ENCODE data around the gene SCAF11. TPM values are rescaled to one million over a fixed set of nuclear protein-coding genes. Genes with fewer than 3 reads are reported as not detected.

SCAF11 gene
- total RNA-seq, 1 experiment from 2014 or later, result 79.8 TPM

DNA sequence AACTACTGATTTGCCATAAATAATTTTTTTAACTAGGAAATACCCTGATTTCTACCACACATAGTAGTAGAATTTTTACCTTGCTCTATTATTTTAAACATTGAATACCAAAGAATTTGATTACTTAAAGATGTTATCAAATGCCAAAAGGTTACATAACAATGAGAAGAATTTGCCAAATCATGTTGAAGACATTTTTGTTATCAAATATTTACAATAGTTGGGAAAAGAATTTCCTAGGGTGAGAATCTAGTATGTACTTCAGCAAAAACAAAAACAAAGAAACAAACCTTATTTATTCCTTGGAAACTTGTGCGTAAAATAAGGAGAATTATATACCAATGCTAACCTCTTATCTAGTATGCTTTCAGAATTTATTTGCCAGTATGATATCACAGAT lies 107.2 kb downstream of the SCAF11 start:
- Histone ChIP-seq H3K9me3 (ENCODE audit: control insufficient read depth in 1 of 2, insufficient read depth in 1 of 2, low read depth in 1 of 2, low read length in 2 of 2) (no peaks in the 10 kb centered on the region), H3K27ac (ENCODE audit: low read depth, low read length) (no peak overlapping the region), H3K4me1 (ENCODE audit: control insufficient read depth in 1 of 2, insufficient read depth in 2 of 2, low read length in 2 of 2) (no peaks in the 10 kb centered on the region), H3K4me2 (ENCODE audit: low read length) (no peak overlapping the region), H3K9me2 (ENCODE audit: insufficient read depth) (no peaks in the 10 kb centered on the region), H2AFZ (ENCODE audit: low read depth, low read length, poor library complexity, severe bottlenecking) (no peak overlapping the region), H3K4me3 (replicated peaks in 1 of 2; ENCODE audit: low read depth in 1 of 2, low read length in 2 of 2) (no peak overlapping the region), H3K27me3 (ENCODE audit: insufficient read depth, low read length) (no peaks in the 10 kb centered on the region), H3K9ac (ENCODE audit: low read length) (no peak overlapping the region), H3K79me2 (ENCODE audit: insufficient read depth, low read length) (peaks cover 8% of the 10 kb centered on the region), H4K20me1 (ENCODE audit: insufficient read depth) (no peaks in the 10 kb centered on the region), H3K36me3 (ENCODE audit: control insufficient read depth in 1 of 2, insufficient read depth in 2 of 2, low read length in 2 of 2) (peaks cover 2 to 6% of the 10 kb centered on the region in 2 experiments; a peak in 2 of 4 replicates)
- ATAC-seq, result no peak
- TF ChIP-seq SP1 (IDR thresholded peaks at IDR 0.05; ENCODE audit: low read depth) (no peak), ELF1 (IDR thresholded peaks at IDR 0.05; ENCODE audit: borderline replicate concordance, low read depth) (no peak)
- ChIA-PET RAD21 (ENCODE audit: low non-redundant PET in 1 of 2, low total read pairs in 2 of 2, uncharacterized antibody in 2 of 2, unreplicated experiment in 2 of 2) (no interaction called here), CTCF (no interaction called here), POLR2A (no interaction called here)
- no TSS peak for BruUV-seq (replicated peaks)
- intact Hi-C loops (cut with micrococcal nuclease), result no loop called here
- DNase-seq (ENCODE audit: low read depth, low spot score), result no peak

DNA sequence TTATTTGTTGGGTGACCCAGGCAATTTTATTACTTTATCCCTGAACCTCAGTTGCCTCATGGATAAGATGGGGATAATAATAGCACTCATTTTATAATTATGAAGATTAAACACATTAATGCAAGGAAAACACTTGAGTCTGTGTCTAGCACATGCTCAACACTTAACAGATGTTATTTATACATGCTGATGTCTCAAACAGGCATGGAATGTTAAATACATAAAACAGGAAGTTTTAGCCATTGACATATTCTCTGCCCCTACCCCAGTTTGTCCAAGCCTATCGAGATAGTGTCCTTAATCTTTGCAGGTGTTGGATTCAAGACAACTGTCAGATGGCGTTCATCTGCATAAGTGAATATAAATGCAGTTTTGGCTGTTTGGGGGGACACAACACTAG lies 109.8 kb downstream of the SCAF11 start:
- no peaks in the 10 kb centered on the region for H4K20me1 ChIP-seq (ENCODE audit: insufficient read depth)
- TF ChIP-seq POLR2AphosphoS5 (IDR thresholded peaks at IDR 0.05; ENCODE audit: low read depth, low read length) (no peak), FOSL1 (IDR thresholded peaks at IDR 0.05; ENCODE audit: low read depth) (no peak), EGR1 (IDR thresholded peaks at IDR 0.05; ENCODE audit: low read depth) (no peak), EZH2 (IDR thresholded peaks at IDR 0.05) (no peak), EZH2phosphoT487 (IDR thresholded peaks at IDR 0.05; ENCODE audit: borderline replicate concordance) (no peak), TCF7L2 (IDR thresholded peaks at IDR 0.05; ENCODE audit: borderline replicate concordance, extremely low read depth, insufficient read depth, insufficient read length) (no peak), SRF (IDR thresholded peaks at IDR 0.05; ENCODE audit: low read depth) (no peak), ZNF274 (IDR thresholded peaks at IDR 0.05; ENCODE audit: low read depth, low read length) (no peak), YY1 (IDR thresholded peaks at IDR 0.05; ENCODE audit: extremely low read depth, insufficient replicate concordance, low read depth, low read length) (no peak), RAD21 (IDR thresholded peaks at IDR 0.05; ENCODE audit: low read depth) (no peak)
- TF ChIP-seq, protein P1, sequence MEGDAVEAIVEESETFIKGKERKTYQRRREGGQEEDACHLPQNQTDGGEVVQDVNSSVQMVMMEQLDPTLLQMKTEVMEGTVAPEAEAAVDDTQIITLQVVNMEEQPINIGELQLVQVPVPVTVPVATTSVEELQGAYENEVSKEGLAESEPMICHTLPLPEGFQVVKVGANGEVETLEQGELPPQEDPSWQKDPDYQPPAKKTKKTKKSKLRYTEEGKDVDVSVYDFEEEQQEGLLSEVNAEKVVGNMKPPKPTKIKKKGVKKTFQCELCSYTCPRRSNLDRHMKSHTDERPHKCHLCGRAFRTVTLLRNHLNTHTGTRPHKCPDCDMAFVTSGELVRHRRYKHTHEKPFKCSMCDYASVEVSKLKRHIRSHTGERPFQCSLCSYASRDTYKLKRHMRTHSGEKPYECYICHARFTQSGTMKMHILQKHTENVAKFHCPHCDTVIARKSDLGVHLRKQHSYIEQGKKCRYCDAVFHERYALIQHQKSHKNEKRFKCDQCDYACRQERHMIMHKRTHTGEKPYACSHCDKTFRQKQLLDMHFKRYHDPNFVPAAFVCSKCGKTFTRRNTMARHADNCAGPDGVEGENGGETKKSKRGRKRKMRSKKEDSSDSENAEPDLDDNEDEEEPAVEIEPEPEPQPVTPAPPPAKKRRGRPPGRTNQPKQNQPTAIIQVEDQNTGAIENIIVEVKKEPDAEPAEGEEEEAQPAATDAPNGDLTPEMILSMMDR (IDR thresholded peaks at IDR 0.05 in 2 of 3, conservative IDR thresholded peaks at IDR 0.05 in 1 of 3; ENCODE audit: borderline replicate concordance in 1 of 3, insufficient read depth in 1 of 3, low read depth in 2 of 3, low read length in 2 of 3), result no peak
- TF ChIP-seq, protein P2, sequence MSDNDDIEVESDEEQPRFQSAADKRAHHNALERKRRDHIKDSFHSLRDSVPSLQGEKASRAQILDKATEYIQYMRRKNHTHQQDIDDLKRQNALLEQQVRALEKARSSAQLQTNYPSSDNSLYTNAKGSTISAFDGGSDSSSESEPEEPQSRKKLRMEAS (IDR thresholded peaks at IDR 0.05), result no peak
- TF ChIP-seq, protein P3, sequence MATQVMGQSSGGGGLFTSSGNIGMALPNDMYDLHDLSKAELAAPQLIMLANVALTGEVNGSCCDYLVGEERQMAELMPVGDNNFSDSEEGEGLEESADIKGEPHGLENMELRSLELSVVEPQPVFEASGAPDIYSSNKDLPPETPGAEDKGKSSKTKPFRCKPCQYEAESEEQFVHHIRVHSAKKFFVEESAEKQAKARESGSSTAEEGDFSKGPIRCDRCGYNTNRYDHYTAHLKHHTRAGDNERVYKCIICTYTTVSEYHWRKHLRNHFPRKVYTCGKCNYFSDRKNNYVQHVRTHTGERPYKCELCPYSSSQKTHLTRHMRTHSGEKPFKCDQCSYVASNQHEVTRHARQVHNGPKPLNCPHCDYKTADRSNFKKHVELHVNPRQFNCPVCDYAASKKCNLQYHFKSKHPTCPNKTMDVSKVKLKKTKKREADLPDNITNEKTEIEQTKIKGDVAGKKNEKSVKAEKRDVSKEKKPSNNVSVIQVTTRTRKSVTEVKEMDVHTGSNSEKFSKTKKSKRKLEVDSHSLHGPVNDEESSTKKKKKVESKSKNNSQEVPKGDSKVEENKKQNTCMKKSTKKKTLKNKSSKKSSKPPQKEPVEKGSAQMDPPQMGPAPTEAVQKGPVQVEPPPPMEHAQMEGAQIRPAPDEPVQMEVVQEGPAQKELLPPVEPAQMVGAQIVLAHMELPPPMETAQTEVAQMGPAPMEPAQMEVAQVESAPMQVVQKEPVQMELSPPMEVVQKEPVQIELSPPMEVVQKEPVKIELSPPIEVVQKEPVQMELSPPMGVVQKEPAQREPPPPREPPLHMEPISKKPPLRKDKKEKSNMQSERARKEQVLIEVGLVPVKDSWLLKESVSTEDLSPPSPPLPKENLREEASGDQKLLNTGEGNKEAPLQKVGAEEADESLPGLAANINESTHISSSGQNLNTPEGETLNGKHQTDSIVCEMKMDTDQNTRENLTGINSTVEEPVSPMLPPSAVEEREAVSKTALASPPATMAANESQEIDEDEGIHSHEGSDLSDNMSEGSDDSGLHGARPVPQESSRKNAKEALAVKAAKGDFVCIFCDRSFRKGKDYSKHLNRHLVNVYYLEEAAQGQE (IDR thresholded peaks at IDR 0.05; ENCODE audit: low read depth), result no peak
- TF ChIP-seq, protein P4, sequence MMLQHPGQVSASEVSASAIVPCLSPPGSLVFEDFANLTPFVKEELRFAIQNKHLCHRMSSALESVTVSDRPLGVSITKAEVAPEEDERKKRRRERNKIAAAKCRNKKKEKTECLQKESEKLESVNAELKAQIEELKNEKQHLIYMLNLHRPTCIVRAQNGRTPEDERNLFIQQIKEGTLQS (IDR thresholded peaks at IDR 0.05), result no peak
- CTCF ChIA-PET, result no interaction called here

More for the DNA sequence above, 109.8 kb downstream of the SCAF11 start:
- Histone ChIP-seq H3K79me2 (ENCODE audit: insufficient read depth, low read length) (peaks cover 8% of the 10 kb centered on the region), H2AFZ (ENCODE audit: low read depth, low read length, poor library complexity, severe bottlenecking) (no peak overlapping the region), H3K4me3 (replicated peaks in 1 of 2; ENCODE audit: low read depth in 1 of 2, low read length in 2 of 2) (no peak overlapping the region), H3K4me1 (ENCODE audit: control insufficient read depth in 1 of 2, insufficient read depth in 2 of 2, low read length in 2 of 2) (no peaks in the 10 kb centered on the region), H3K9me2 (ENCODE audit: insufficient read depth) (no peaks in the 10 kb centered on the region), H3K36me3 (ENCODE audit: control insufficient read depth in 1 of 2, insufficient read depth in 2 of 2, low read length in 2 of 2) (peaks cover 2 to 8% of the 10 kb centered on the region in 2 experiments; a peak in 2 of 4 replicates), H3K4me2 (ENCODE audit: low read length) (no peak overlapping the region), H3K27ac (ENCODE audit: low read depth, low read length) (no peak overlapping the region), H3K9ac (ENCODE audit: low read length) (no peak overlapping the region), H3K27me3 (ENCODE audit: insufficient read depth, low read length) (no peaks in the 10 kb centered on the region), H3K9me3 (ENCODE audit: control insufficient read depth in 1 of 2, insufficient read depth in 1 of 2, low read depth in 1 of 2, low read length in 2 of 2) (no peaks in the 10 kb centered on the region)
- no peak for ATAC-seq
- POLR2A ChIA-PET, result no interaction called here
- RAD21 ChIA-PET (ENCODE audit: low non-redundant PET in 1 of 2, low total read pairs in 2 of 2, uncharacterized antibody in 2 of 2, unreplicated experiment in 2 of 2), result no interaction called here
- intact Hi-C loops (cut with micrococcal nuclease), result no loop called here
- BruUV-seq (replicated peaks), result no TSS peak
- no peak for DNase-seq (ENCODE audit: low read depth, low spot score)

All from HCT116 (cell line).